GM19351 (cell line): Measurements from ENCODE around the gene NME2.
"Not testable (repeated sequence)": the region's sequence is repeated elsewhere in the genome, so short reads cannot be mapped to it uniquely, and the experiment has no call there.

Experiments
- ATAC-seq: cut with Tn5 transposase; IDR thresholded peaks from one replicate; pipeline ENCODE4 v1.9.1; 2021; ENCODE audit warnings: mild to moderate bottlenecking, moderate library complexity; ENCODE audit not compliant: unreplicated experiment

Gene NME2

GRCh38 chr17:51152766-51153209, 13.4 kb upstream of the NME2 start:
- ATAC-seq: peak; percentile 1

- ATAC-seq: peak; percentile 91
These were observed 12.8 kb upstream of the NME2 start, which contains the start of gene NME1 for GRCh38 chr17:51153210-51154072. Gene NME1, plus strand, starts transcription at chr17:51153559. Its CDS starts 2,096 bp downstream, at chr17:51155655.

- ATAC-seq: no peak
These were observed 12.0 kb upstream of the NME2 start for GRCh38 chr17:51154176-51154575.

- no peak for ATAC-seq
These were observed 10.8 kb upstream of the NME2 start for GRCh38 chr17:51155416-51155815.

- no peak for ATAC-seq
These were observed 6.6 kb upstream of the NME2 start for GRCh38 chr17:51159604-51160003.

DNA sequence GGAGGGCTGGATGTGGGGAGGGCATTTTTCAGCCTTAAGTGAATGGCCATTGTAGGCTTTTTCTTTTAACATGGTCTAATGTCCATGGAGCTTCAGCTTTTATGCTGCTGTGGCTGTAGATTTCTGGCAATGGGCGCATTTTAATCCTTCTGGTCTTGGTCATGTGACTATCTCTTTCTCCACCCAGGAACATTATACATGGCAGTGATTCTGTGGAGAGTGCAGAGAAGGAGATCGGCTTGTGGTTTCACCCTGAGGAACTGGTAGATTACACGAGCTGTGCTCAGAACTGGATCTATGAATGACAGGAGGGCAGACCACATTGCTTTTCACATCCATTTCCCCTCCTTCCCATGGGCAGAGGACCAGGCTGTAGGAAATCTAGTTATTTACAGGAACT, 4.7 kb upstream of the NME2 start:
- ATAC-seq: no peak

GRCh38 chr17:51164911-51165679, 1.1 kb upstream of the NME2 start:
- ATAC-seq: no peak

DNA sequence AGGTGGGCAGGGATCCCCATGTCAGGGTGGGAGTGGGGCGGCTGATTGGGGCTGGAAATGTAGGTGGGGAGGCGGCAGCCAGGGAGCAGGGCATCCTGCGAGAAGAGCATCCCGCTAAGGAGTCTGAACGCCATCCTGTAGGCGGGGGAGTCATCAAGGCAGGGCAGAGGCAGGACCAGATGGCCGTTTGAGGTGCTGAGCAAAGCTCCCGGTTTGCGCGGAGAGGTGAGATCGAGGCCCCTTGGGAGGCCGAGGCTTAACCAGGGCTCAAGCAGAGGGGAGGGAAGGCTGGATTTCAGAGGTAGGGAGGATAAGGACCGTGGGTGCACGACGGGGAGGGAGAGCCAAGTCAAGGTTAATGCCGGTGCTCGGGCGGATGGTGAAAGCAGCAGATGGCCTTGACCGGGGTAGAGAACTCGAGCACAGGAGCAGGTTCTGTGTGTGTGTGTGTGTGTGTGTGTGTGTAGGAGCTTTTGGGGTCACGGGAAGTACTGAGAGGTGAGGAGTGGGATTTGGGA, 472 bp upstream of the NME2 start:
- ATAC-seq: peak; percentile 18

DNA sequence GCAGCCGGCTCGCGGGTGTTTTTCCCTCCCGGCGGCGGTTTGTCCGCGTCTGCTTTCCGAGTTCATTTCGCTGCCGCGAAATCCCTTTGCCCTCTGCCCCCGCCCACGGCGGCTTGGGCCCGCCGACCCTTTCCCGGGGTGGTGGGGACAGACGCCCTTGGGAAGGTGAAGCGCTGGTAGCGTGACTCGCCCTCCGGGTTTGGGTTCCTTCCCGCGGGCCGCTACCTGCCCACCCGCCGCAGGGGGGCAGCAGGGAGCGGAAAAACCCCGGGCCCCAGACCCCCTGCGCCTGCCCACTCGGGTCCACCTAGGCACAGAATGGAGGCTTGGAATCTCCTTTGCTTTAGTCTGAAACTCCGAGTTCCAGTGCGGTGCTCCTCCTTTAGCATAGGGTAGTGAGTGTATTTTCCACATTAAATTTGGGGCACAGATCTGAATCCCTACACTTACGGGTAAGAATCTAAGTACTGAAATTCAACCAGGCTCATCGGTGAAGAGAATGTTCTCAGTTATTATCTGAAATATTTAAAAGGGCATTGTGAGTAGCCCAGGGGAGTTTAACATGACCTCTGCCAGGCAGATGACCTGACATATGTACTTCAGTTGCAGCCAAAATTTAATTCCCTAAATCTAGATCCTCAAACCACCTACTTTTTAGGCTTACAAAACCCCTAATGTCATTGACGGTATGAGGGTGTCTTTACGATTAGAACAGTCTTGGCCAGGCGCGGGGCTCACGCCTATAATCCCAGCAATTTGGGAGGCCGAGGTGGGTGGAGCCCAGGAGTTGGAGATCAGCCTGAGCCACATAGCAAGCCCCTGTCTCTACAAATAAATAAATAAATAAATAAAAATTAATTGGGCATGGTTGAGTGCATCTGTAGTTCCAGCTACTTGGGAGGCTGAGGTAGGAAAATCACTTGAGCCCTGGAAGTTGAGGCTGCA, 1.0 kb downstream of the NME2 start:
- peak; percentile 55 for ATAC-seq

DNA sequence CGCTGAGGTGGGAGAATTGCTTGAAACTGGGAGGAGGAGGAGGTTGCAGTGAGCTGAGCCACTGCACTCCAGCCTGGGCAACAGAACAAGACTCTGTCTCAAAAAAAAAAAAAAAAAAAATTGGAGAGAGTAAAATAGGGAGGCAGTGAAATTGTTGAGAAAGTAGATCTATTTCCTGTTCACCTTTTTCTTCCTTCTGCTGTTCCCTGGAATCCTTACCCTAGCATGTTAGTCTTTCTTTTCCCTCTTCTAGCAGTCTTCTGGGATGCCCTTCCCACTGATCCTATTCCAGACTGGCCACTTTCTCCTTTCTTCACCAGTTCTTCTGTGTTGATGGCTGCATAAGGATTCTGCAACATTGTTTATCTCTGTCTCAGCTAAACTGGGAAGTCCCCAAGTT, 3.1 kb downstream of the NME2 start:
- ATAC-seq: no peak

GRCh38 chr17:51170736-51171135, 4.5 kb downstream of the NME2 start:
- no peak for ATAC-seq

GRCh38 chr17:51172030-51172429, 5.8 kb downstream of the NME2 start:
- not testable (repeated sequence) for ATAC-seq

- no peak for ATAC-seq
These were observed 14.3 kb downstream of the NME2 start for GRCh38 chr17:51180486-51180885.

DNA sequence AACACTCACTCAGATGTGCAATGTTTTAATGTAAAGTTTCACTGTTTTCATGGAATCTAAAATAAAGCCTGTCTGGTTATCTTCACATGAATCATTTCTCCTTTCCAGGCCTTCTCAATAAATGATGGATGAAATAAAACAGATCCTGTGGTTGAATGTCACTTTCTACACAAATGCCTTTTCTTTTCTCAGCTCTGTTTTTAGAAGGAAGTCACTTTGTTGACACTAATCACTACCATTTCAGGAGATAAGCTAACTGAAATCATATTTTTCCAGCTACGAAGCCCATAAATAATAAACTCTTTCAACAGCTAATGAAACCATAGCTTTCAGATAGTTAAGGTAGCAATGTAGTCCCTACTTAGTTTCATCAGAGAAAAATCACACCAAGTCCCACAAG, 17.9 kb downstream of the NME2 start:
- no peak for ATAC-seq

GRCh38 chr17:51185763-51186332, 19.6 kb downstream of the NME2 start:
- no peak for ATAC-seq

DNA sequence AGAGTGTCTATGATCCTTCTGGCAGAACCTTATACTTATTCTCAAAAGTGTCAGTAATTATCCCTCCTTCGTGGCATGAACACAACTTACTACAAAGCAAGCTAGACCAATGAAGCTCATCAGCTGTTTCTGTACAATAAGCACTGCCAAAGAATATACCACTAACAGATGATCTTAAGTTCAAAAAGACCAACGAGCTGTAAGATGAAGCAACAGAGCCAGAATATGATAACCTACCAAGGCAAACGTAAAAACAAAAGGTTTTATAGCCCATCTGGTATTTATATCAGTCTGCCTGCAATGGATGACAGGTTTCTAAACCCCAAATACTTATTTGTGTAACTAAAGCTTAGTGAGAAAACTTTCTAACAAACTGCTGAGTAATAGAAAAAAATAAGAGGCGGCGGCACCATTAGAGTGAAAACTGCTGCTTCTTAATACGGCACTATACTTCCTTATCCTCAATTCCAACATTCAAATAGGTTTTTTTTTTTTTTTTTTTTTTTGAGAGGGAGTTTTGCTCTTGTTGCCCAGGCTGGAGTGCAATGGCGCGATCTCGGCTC, 22.1 kb downstream of the NME2 start:
- ATAC-seq: no peak

DNA sequence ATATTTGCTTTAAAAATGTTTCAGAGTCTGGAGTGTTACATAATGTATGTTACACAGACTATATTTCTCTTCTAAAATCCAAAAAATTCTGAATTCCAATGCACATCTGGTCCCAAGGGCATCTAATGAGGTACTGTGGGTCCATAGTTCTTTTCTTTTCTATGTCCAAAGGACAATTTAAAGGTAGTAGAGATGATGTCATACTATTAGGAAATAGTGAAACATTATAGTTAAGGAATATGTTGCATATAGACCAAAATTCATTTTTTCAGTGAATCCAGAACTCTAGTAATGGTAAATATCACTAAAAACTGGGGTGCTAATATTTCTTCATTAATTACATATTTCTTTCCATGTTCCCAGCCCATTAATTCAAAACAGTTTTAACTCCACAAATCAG, 23.0 kb downstream of the NME2 start:
- ATAC-seq: no peak

DNA sequence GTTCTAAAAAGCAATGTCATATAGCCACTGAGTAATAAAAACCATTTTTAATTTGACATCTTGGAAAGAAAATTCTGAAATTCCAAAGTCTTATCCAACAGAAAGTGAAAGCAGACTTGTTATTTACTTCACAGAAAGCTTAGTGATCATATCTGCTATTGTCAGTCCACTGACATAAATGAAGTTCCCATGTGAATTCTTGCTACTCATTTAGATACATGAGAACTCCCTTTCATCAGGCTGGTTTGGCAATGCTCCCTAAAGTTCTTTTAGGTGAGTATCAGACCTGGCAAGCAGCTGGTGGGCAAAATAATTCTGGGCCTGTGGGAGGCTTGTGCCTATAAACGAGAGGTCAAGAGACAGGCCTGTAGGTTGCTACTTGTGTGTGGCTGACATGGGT, 23.4 kb downstream of the NME2 start:
- ATAC-seq: no peak

DNA sequence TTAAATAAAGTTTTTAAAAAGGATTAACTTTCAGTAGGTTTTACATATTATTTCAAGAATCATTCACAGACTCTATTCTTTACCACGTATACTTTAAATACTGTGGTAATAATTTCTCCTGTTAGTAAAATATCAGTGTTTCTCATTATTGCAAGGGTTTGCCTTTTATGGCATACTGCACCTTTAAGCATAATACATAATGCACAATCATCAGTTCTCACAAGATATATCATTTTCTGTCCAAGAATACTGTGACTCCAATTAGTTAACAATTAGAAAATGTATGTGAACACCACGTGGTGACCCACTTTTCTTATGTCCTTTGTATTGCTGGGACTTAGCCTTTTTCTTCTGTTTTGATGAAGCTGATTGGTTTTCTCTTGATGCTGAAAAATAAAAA, 25.7 kb downstream of the NME2 start:
- no peak for ATAC-seq

GRCh38 chr17:51197754-51198153, 31.5 kb downstream of the NME2 start:
- no peak for ATAC-seq
